ENCODE measurements around the gene NOSIP. TPM values are rescaled to one million over a fixed set of nuclear protein-coding genes. Genes with fewer than 3 reads are reported as not detected.

Gene NOSIP
- total and polyA plus RNA-seq, 10 of the 15 experiments (the other 5 are each of a cell fraction or from before 2014, with no cell fraction given): 7.2 to 85.5 (median 48.4) TPM

GRCh38 chr19:49626226-49626625 lies 45.9 kb upstream of the NOSIP start (continued):
- TF ChIP-seq ZBTB11 (CRISPR knock-in tag; IDR thresholded peaks at IDR 0.05) (no peak), ATF2 (IDR thresholded peaks at IDR 0.05; ENCODE audit: low read length) (no peak), NRF1 (conservative IDR thresholded peaks at IDR 0.05; ENCODE audit: low read depth, low read length) (no peak), ZZZ3 (IDR thresholded peaks at IDR 0.05; ENCODE audit: control insufficient read depth, insufficient read length, low read depth) (no peak), FOXM1 (IDR thresholded peaks at IDR 0.05; ENCODE audit: low read depth, low read length) (no peak), EP300 (IDR thresholded peaks at IDR 0.05; ENCODE audit: borderline replicate concordance in 1 of 2, control insufficient read depth in 1 of 2, low read depth in 2 of 2, low read length in 2 of 2) (no peak), USF2 (IDR thresholded peaks at IDR 0.05; ENCODE audit: borderline replicate concordance, low read depth, low read length) (no peak), RELA (IDR thresholded peaks at IDR 0.05; ENCODE audit: borderline replicate concordance, partially characterized antibody) (no peak), MXI1 (IDR thresholded peaks at IDR 0.05; ENCODE audit: low read depth, low read length) (no peak), SMARCA5 (IDR thresholded peaks at IDR 0.05) (no peak), NKRF (conservative IDR thresholded peaks at IDR 0.05) (no peak), ATF7 (IDR thresholded peaks at IDR 0.05; ENCODE audit: low read depth) (no peak), TCF12 (IDR thresholded peaks at IDR 0.05; ENCODE audit: low read depth, low read length) (no peak), PML (IDR thresholded peaks at IDR 0.05; ENCODE audit: low read length) (no peak)

Measured in GM12878 (cell line).